ENCODE data around the gene ACTA2. TPM values are rescaled to one million over a fixed set of nuclear protein-coding genes. Genes with fewer than 3 reads are reported as not detected.

The ACTA2 gene
- total RNA-seq, 1 donor from 2014 or later, result 19.0 TPM

DNA sequence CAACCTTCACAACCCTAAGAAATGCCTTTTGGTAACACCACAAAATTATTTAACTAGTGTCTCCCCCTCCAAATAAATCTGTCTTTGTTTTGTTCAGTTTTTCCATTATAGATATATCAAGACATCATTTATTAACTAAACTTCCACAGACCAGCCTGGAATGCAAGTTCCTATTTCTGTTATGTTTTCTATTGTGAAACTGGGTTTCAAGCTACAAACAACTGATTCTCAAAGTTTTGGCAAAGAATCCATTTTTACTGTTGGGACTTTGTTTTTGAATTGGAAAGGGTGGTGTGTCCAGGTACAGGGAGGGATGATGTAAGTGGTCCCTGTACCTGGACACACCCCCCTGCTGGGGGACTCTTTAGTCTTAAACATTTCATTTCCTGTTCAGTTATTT lies 36.3 kb downstream of the ACTA2 start:
- Histone ChIP-seq H3K9me3 (ENCODE audit: low read depth) (no peaks in the 10 kb centered on the region), H3K9ac (no peak overlapping the region), H3K4me2 (no peak overlapping the region), H3K4me1 (no peaks in the 10 kb centered on the region), H3K27me3 (no peaks in the 10 kb centered on the region), H2AFZ (replicated peaks) (no peak overlapping the region), H4K20me1 (ENCODE audit: low read depth) (no peaks in the 10 kb centered on the region), H3F3A (ENCODE audit: low read depth) (no peaks in the 10 kb centered on the region), H3K79me2 (ENCODE audit: low read depth) (no peaks in the 10 kb centered on the region), H3K4me3 (no peak overlapping the region), H3K27ac (no peak overlapping the region), H3K36me3 (no peaks in the 10 kb centered on the region)
- Mint-ChIP-seq H3K4me1 (peaks cover 2% of the 10 kb centered on the region), H3K4me3 (no peak overlapping the region), H3K9me3 (no peaks in the 10 kb centered on the region), H3K27me3 (ENCODE audit: insufficient read depth, low read depth) (peaks cover 2% of the 10 kb centered on the region), H3K36me3 (no peaks in the 10 kb centered on the region), H3K27ac (no peak overlapping the region)
- TF ChIP-seq EZH2phosphoT487 (IDR thresholded peaks at IDR 0.05), result no peak
- TF ChIP-seq, protein P1, sequence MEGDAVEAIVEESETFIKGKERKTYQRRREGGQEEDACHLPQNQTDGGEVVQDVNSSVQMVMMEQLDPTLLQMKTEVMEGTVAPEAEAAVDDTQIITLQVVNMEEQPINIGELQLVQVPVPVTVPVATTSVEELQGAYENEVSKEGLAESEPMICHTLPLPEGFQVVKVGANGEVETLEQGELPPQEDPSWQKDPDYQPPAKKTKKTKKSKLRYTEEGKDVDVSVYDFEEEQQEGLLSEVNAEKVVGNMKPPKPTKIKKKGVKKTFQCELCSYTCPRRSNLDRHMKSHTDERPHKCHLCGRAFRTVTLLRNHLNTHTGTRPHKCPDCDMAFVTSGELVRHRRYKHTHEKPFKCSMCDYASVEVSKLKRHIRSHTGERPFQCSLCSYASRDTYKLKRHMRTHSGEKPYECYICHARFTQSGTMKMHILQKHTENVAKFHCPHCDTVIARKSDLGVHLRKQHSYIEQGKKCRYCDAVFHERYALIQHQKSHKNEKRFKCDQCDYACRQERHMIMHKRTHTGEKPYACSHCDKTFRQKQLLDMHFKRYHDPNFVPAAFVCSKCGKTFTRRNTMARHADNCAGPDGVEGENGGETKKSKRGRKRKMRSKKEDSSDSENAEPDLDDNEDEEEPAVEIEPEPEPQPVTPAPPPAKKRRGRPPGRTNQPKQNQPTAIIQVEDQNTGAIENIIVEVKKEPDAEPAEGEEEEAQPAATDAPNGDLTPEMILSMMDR (IDR thresholded peaks at IDR 0.05), result no peak
- TF ChIP-seq EZH2 (IDR thresholded peaks at IDR 0.05), result no peak
- no peak for DNase-seq (ENCODE audit: low spot score)

DNA sequence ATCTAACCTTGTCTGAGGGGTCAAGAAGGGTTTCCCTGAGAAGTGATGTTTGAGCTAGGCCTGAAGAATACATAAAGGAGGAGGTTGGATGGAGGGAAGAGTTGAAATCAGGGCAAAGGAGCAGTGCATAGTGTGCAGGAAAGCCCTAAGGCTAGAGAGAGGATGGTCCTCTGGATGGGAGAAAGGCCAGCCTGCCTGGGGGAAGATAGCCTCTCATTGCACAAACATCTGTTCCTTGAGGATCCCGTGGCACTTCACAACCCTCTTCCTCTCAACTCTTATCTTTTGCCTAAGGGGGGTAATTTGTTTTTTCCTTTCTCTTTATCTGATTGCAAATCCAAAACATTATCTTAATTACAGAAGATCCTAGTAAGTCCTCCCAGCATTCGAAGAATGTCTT lies 36.8 kb downstream of the ACTA2 start:
- DNase-seq (ENCODE audit: low spot score), result no peak
- Histone ChIP-seq H3F3A (ENCODE audit: low read depth) (no peaks in the 10 kb centered on the region), H3K4me2 (no peak overlapping the region), H3K36me3 (no peaks in the 10 kb centered on the region), H3K27me3 (no peaks in the 10 kb centered on the region), H3K9ac (no peak overlapping the region), H4K20me1 (ENCODE audit: low read depth) (no peaks in the 10 kb centered on the region), H2AFZ (replicated peaks) (no peak overlapping the region), H3K4me1 (no peaks in the 10 kb centered on the region), H3K9me3 (ENCODE audit: low read depth) (no peaks in the 10 kb centered on the region), H3K79me2 (ENCODE audit: low read depth) (no peaks in the 10 kb centered on the region), H3K4me3 (no peak overlapping the region), H3K27ac (no peak overlapping the region)
- Mint-ChIP-seq H3K4me3 (no peak overlapping the region), H3K36me3 (no peaks in the 10 kb centered on the region), H3K9me3 (no peaks in the 10 kb centered on the region), H3K27ac (no peak overlapping the region), H3K4me1 (peaks cover 2% of the 10 kb centered on the region), H3K27me3 (ENCODE audit: insufficient read depth, low read depth) (peaks cover 2% of the 10 kb centered on the region)
- TF ChIP-seq, protein P1 (IDR thresholded peaks at IDR 0.05), result no peak
- TF ChIP-seq EZH2phosphoT487 (IDR thresholded peaks at IDR 0.05) (no peak), EZH2 (IDR thresholded peaks at IDR 0.05) (no peak)

DNA sequence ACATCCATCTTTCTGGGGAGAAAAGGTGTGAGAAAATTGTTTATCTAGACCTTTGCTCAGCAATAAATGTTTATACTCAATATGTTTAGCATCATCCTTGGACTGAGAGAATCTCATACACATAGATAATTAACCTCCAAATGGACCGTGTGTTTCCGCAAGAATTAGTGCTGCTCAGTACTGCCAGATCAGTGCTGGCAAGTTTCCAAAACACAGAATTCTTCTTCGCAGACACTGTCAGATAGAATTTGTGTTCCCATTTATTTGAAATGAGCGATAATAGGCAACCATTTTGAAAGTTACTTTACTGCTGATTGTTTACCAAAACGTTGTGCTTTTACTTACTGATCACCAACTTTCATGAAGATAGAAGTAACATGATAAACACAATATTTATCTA lies 38.8 kb downstream of the ACTA2 start:
- Mint-ChIP-seq H3K36me3 (no peaks in the 10 kb centered on the region), H3K27ac (no peak overlapping the region), H3K4me1 (no peaks in the 10 kb centered on the region), H3K27me3 (ENCODE audit: insufficient read depth, low read depth) (peaks cover 2% of the 10 kb centered on the region), H3K9me3 (no peaks in the 10 kb centered on the region), H3K4me3 (no peak overlapping the region)
- H3K4me2 ChIP-seq, result no peak overlapping the region
- no peaks in the 10 kb centered on the region for H4K20me1 ChIP-seq (ENCODE audit: low read depth)
- no peaks in the 10 kb centered on the region for H3K36me3 ChIP-seq
- H3K27ac ChIP-seq, result no peak overlapping the region
- H3K4me3 ChIP-seq, result no peak overlapping the region
- H2AFZ ChIP-seq (replicated peaks), result no peak overlapping the region
- H3F3A ChIP-seq (ENCODE audit: low read depth), result no peaks in the 10 kb centered on the region
- no peaks in the 10 kb centered on the region for H3K27me3 ChIP-seq
- no peaks in the 10 kb centered on the region for H3K79me2 ChIP-seq (ENCODE audit: low read depth)
- TF ChIP-seq EZH2phosphoT487 (IDR thresholded peaks at IDR 0.05) (no peak), EZH2 (IDR thresholded peaks at IDR 0.05) (no peak)
- TF ChIP-seq, protein P1 (IDR thresholded peaks at IDR 0.05), result no peak
- no peak for DNase-seq (ENCODE audit: low spot score)
- no peaks in the 10 kb centered on the region for H3K9me3 ChIP-seq (ENCODE audit: low read depth)
- no peak overlapping the region for H3K9ac ChIP-seq
- H3K4me1 ChIP-seq, result no peaks in the 10 kb centered on the region
